IPS DF 19.7 (cell line): ENCODE results near the gene NDST3.
"Not testable (repeated sequence)": the region's sequence is repeated elsewhere in the genome, so short reads cannot be mapped to it uniquely, and the experiment has no call there.

ENCODE experiments used
- DNase-seq: peaks from one replicate; pipeline ENCODE4 v3.0.0-alpha.2; 2013; ENCODE audit warnings: low read depth, low spot score

NDST3 gene

DNA sequence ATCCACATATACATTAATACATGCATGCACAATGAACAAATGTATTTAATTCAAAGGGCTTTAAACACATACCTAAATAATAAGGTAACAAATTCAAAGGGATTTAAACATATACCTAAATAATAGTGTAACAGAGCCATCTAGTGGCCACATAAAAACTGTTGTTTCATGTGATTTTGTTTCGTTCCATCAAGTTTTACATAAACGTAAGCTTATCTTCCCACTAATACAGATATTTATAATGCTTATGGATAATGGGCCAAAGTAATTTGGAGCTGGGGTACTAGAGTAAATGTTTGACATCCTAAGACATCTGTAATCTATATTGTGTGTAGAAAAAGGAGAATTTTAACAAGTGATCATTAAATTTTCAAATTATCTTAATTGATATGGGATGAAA, 236.2 kb downstream of the NDST3 start:
- DNase-seq: no peak

DNA sequence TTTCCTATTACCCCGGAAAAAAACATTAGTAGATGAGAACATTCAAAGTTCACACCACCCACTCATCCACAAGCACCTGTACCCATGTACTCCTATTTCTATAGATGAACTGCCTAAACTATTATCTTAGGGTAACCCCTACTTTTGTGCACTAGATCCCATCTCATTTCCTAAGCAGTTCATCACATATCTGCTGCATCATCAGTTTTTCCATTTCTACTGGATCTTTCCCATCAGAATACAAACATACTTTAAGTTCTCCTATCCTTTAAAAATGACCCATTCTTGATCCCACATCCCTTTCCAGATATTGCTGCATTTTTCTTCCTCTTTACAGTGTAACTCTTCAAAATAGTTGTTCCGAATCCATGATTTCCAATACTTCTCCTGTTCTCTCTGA, 237.5 kb downstream of the NDST3 start:
- DNase-seq: no peak

DNA sequence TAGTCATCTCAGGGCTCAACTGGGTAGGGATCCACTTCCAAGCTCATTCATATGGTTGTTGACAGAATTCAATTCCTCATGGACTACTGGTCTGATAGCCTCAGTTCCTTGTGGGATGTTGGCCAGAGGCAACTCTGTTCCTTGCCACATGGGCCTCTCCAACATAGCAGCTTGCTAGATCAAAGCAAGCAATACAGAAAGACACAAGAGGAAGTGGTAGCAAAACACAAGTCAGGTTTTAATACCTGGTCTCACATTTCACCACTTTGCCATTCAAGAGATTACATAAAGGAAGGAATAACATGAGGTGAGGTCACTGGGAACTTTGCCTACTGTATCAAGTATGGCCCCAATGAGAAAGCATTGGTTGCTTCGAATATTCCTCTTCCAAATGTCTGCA, 239.4 kb downstream of the NDST3 start:
- DNase-seq: no peak

DNA sequence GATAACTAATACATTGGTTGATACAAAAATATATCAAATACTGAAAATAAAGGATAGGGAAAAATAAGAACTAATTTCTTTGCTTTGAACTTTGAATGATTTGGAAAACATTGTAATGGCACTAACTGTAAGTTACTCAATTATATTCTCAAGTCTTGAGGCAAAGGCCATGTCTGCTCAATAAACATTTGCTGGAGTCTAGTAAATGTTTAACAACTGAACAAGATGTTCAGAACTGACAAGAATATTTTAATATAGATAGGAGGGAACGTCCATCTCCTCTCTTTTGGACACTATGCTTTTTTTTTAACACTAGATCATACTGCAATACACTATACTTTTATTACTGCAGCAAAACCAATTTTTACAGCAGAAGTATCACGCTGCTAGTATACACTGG, 242.3 kb downstream of the NDST3 start:
- no peak for DNase-seq

DNA sequence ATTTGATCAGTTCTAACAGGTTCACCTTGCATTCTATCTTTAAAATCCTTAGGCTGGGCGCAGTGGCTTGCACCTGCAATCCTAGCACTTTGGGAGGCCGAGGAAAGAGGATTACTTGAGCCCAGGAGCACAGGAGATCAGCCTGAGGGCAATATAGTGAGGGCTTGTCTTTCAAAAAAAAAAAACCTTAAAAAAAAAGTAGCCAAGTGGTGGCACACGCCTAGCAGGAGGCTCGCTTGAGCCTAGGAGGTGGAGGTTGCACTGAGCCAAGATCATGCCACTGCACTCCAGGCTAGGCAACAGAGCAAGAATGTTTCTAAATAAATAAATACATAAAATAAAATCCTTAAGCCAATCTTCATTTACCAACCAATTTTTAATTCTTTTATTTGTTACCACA, 243.0 kb downstream of the NDST3 start:
- no peak for DNase-seq

DNA sequence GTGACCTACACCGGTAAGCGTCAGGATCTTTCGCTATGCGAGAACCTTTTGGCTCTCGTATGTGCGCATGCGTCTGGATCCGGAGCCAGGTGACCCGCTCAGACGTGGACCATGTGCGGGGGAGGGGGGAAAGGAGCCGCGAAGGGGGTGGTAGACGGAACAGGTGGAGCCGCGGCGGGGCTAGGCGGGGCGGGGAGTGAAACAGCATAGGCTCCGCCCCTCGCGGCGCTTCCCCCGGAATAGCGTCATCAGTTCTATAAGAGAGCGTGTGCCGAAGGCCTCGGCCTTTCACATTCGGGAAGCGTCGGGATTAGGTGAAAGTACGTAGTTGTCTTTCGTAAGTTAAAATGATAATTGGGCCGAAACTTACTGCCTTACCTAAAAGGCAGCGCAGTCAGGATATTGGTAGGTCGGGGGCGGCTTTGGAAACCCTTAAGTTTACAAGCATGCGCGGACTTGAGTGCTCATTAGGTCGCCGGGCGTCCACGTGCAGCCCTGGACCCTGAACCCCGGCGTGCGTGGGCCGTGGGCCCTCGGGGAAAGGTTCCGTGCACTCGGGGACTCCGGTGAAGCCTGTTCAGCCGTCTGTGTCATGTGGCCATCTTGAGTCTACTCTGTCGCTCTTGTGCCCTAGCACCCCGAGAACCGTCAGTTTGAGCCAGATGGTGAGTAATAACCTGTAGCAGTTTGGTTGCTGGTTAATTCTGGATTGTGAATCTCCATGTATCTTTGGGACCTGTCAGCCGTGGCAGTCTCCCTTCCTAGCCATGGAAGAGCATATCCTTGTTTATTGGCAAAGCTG, 244.4 kb downstream of the NDST3 start:
- DNase-seq: peak; percentile 75

DNA sequence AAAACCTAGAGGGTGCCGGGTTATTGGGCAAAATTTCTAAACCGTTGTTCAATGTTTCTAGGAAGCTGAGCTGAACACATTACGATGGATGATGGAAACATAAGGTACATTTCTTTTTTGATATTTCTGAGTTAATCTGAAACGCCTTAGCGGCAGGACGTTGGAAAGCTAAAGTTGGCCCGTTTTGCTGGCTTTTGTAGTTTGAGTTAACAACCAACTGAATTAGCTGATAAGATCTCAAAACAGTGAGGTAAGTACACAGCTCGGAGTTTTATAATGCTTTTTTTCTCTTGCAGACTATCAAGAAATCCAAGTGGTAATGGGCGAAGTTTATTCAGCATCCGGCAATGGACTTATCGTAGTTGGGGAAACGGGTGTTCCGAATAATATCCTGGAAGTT, 245.0 kb downstream of the NDST3 start:
- no peak for DNase-seq

DNA sequence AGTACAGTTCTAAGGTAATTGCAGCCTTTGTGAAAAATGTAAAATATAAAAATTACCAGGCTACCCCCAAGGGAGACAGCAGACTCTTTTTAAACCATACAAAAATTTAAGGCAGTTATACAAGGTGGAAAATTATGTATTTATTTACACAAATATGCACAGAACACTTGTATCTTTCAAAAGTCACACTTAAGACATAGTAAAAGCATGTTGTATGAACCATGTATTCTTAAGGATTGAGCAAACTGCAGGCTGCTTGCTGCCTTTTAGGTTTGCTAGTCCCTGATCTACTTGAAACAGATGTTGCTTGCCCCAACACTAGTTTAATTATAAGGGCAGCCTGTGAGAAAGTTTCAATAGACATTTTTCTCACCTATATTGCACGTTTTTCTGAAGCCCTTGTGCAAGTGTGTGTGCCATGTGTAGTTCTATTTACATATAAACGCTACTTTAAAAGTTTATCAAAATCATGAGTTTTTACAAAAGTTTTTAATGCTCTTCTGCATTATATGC, 245.7 kb downstream of the NDST3 start:
- no peak for DNase-seq

DNA sequence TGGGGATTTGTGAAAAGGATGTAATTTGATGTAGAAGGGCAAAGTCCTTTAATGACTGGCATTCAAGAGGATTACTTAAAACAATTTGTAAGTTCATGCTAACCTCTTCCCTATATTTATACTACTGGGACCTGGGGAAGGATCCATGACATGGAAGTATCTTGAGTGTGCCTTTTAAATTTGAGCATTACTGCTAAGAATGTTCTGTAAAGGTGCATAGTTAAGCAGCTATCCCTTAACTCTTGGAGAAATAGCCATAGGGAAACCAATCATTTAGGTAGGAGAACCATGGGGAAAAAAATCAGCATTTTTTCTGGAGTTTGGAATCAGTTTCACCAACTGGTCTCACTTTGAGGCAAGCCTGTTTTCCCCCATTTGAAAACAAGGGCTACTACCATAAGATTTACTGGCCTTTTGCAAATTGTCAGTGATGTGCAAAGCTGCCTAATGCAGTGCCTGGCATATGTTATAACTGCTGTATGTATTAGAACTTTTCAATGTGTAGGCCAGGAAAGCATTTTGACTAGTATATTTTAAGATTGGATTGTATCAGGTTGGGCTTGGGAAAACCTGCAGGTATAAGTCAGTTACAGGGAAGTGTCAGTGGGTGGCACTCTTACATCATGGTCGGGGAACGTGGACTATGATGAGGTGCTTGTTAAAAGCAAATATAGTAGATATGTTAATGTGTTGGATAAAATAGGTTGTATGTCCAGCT, 246.4 kb downstream of the NDST3 start:
- DNase-seq: no peak

DNA sequence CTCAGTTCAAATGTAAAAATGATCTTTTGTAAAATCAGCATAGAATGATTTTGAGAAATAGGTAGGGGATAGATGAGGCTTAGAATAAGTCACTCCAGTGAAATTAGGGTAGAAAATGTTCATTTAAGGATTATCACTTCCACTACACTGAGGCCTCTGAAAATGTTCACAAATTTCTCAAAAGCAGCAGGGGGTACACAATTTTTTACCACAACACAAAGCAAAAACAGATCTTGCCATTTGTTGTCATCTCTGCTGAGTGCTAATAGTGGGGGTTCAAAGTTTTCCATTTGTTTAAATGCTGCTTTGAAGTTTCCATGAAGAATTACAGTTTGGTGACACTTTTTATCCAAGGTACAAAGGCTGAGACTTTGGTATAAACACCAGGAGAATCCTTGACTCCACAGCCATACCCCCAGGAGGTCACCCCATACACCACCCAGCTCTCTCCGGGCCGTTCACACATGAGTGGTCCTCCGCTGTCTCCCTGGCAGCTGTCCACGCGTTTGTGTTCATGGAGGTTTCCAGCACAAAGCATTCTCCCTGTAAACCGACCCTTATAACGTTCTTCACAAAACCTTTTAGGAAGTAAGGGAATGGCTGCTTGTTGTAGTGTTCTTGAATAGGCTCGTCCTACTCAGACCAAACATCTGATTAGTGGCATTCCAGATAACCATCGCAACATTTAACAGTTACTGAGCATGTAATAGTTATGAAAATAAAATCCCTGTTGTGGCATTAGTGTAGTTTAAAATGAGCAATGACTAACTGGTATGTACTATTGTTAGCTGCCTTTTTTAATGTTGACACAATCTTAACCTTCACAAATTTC, 247.5 kb downstream of the NDST3 start:
- no peak for DNase-seq

DNA sequence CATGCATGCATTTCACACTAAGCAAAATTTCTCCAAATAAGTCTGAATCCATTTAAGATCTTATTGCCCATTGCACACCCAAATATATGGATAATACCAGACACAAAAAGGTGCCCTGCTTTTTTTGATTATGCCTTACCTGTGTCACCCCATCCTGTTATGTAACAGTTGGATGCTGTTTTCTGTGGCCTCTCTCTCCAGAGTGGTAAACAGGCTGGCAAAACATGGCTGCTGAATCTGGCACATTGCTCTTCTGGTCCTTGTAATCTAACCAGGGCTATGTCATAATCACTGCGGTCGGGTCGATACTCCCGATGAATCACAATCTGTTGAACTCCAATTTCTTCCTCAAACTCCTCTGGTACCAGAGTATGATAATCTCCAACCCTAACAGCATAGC, 248.4 kb downstream of the NDST3 start:
- no peak for DNase-seq

DNA sequence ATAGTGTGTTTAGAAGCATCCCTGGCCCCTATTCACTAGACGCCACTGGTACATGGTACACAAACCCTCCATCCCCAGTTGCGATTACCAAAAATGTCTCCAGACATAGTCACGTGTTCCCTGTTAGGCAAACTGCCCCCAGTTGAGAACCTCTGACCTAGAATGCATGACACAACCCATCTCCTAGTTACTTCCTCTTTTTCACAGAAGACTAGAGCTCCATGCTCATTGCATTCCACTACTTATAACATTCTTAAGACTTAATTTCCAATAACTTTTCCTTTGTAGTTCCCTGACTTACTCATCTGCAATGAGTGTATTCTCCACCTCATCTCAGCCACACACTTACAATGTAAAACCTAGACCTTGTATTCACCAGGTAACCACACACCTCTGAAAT, 249.9 kb downstream of the NDST3 start:
- DNase-seq: no peak

DNA sequence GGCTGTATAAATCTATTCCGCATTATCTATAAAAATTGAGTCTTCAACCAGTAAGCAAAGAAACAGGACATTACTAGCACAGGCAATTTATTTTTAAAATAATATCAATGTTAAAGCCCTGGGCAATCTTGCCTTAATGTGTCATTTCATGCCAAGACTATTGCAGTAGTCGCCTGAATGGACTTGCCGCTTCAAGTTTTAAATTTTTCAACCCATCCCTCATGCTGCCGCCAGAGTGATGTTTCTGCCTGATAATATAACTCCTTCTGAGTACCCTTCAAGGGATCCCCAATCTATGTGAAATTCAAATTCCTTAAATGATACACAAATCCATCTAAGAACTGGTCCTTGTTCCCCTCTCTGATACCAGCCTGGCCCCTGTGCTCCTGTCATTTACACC, 251.6 kb downstream of the NDST3 start:
- DNase-seq: no peak

DNA sequence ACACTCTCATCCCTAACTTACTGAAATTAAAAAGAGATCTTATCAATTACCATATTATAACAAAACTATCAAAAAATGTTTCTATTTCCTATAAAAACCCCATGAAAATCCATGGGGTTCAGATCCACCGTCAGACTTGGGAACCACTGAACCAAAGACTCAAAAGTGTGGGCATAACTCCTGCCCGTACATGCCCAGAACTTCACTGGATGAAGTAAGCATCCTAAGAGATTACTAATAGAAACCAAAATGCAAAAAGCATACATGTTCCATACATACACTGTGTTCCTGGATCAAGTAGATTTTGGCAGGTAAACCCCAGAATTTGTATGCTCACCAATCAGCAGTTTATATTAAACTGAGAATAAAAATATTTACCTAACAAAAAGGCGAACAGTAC, 252.4 kb downstream of the NDST3 start:
- no peak for DNase-seq

DNA sequence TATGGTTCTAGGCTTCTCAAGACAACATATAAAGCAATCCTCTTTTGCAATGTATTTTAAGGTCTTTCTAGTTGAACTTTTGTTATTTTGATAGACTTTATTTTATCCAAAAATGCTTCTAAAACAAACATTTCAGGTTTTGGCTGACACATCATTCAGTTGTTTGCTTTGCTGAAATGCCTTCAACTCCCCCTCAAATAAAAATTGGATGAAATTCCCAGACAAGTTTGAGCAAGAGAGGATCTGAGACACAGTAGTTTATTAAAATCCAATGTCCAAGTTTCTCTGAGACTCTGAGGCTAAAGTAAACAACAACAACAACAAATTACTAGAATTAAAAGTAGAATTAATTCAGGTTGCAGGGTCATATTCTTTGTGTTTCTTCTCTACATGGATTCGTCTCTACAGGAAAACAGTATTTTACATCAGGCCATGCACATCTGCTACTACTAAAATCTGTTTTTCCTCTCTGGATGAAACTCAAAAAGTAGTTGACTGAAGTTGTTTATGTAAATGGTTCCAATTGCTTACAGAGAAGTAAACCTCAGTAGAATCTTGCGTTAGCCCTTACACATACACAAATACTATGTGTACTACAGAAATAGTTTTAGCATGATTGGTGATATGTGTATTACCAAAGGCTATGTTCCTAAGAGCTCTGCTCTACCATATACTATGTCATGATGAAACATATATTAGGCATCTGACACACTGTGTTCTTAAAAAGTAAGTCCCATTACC, 253.6 kb downstream of the NDST3 start:
- no peak for DNase-seq

DNA sequence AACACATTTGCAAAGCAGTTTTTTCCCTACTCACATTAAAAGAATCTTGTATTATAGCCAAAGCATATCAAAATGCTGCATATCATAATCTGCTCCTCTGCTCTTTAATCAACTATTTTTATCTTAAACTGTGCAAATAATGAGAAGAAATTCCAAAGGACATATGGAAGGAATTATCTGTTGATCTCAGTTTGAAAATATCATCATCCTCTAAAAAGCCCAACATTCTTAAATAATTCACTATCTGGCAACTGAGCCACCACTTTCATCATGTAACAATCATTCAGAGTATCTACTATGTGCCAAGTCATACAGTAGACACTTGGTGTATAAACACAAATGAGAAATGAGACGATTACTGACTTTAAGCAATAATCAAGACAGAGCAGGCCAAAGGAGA, 255.5 kb downstream of the NDST3 start:
- DNase-seq: no peak

DNA sequence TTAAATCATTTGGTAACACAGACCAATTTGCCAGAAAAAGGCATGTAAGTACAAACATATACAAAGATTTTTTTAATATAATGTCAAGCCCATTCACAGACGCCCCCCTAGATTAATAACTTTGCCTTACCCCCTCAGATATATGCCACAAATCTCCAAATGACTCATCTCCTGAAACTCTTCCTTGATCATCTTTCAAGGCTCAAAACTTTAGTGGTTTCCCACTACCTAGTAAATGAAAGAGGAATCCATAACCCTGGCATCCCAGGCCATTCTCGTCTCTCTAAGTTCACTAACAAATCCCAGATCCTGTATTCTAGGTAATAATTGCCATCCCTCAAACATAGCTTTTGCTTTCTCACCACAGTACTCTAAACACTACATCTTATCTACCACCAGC, 256.7 kb downstream of the NDST3 start:
- DNase-seq: no peak

DNA sequence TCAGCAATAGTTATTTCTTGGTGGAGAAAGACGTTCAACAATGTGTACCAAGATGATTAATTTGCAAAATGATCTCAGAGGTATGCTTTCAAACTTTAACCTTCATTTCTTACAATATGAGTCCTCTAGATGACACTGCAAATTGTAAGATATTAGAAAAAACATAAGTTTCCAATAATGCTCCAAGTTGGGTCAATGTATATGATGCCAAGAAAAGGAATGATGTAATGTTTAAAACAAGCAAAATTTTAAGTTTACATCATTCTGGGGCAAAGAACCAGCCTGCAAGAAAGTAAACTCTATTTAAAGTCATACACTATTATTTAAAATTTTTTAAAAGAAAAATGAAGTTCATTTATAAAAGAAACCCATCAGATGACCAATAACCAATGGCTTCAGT, 262.4 kb downstream of the NDST3 start:
- no peak for DNase-seq

DNA sequence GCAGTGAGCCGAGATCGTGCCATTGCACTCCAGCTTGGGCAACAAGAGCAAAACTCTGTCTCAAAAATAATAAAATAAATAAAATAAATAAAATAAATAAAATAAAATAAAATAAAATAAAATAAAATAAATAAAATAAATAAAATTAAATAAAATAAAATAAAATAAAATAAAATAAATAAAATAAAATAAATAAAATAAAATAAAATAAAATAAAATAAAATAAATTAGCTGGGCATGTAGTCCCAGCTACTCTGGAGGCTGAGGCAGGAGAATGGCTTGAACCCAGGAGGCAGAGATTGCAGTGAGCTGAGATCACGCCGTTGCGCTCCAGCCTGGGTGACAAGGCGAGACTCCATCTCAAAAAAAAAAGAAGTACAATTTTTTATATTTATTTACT, 265.3 kb downstream of the NDST3 start:
- not testable (repeated sequence) for DNase-seq

DNA sequence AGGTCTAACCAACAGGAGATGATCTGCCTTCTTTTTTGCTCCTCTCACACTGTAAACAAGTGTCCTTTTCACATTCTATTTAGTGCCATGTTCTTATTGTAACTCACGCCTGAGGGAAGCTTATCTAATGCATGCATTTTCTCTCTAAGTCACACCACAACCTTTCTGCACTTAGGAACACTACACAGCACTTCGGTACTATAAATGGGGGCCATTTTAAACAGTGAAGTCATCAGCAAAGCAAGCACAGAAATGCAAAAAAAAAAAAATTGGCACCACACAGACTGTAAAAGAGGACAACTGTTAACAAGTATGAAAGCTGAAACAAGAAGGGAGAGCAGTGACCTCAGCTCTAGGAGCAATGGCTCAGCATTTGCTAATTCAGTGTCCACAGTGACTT, 273.4 kb downstream of the NDST3 start:
- no peak for DNase-seq
